Calu3 (cell line): ENCODE data around the gene MEF2C. TPM values are rescaled to one million over a fixed set of nuclear protein-coding genes. Genes with fewer than 3 reads are reported as not detected.

Experiments used
- BruUV-seq: library from RNA; stranded (reverse); fragments of 400-500 nt; replicated peaks from 2 replicates; lab custom pipeline; 2021; lab: Mats Ljungman, UMichigan
- CTCF ChIA-PET: fragments of 300-600 bp; sonication (Branson Sonifier 250); formaldehyde crosslinking; loops from one replicate; lab custom pipeline; 2022; ENCODE audit warnings: antibody characterized with exemption; lab: Charles Lee
- DNase-seq: peaks from one replicate; pipeline ENCODE4 v3.0.0; 2022
- H3K27ac Mint-ChIP-seq: one replicate; pipeline ENCODE4 v1.8.0; 2022; ENCODE audit warnings: mixed read lengths; ENCODE audit not compliant: unreplicated experiment
- H3K27me3 Mint-ChIP-seq: one replicate; pipeline ENCODE4 v1.8.0; 2022; ENCODE audit warnings: mixed read lengths; ENCODE audit not compliant: unreplicated experiment
- H3K36me3 Mint-ChIP-seq: one replicate; pipeline ENCODE4 v1.8.0; 2022; ENCODE audit warnings: mild to moderate bottlenecking, moderate library complexity, mixed read lengths; ENCODE audit not compliant: insufficient read depth, unreplicated experiment
- H3K4me1 Mint-ChIP-seq: one replicate; pipeline ENCODE4 v1.8.0; 2022; ENCODE audit warnings: mild to moderate bottlenecking, low read depth, mixed read lengths; ENCODE audit not compliant: unreplicated experiment
- H3K4me3 Mint-ChIP-seq: one replicate; pipeline ENCODE4 v1.8.0; 2022; ENCODE audit warnings: mild to moderate bottlenecking, low read depth, moderate library complexity, mixed read lengths; ENCODE audit not compliant: unreplicated experiment
- H3K9me3 Mint-ChIP-seq: one replicate; pipeline ENCODE4 v1.8.0; 2022; ENCODE audit warnings: low read depth, mixed read lengths; ENCODE audit not compliant: unreplicated experiment
- intact Hi-C: fragments of 100-400 bp; cut with micrococcal nuclease; formaldehyde crosslinking; loops from one replicate; pipeline ENCODE4 v1.10.0; 2022; ENCODE audit not compliant: unreplicated experiment
- total RNA-seq: library from RNA; stranded (reverse); gene quantifications from 2 replicates; pipeline ENCODE4 v1.2.3, GENCODE V29; 2022
- TF ChIP-seq, protein P1 (sequence below): fragments of 200-600 bp; IDR thresholded peaks from one replicate; pipeline ENCODE4 v1.8.0; 2022; ENCODE audit warnings: antibody characterized with exemption; ENCODE audit not compliant: unreplicated experiment

Gene MEF2C
- total RNA-seq, 1 experiment from 2014 or later, result 6.1 TPM

DNA sequence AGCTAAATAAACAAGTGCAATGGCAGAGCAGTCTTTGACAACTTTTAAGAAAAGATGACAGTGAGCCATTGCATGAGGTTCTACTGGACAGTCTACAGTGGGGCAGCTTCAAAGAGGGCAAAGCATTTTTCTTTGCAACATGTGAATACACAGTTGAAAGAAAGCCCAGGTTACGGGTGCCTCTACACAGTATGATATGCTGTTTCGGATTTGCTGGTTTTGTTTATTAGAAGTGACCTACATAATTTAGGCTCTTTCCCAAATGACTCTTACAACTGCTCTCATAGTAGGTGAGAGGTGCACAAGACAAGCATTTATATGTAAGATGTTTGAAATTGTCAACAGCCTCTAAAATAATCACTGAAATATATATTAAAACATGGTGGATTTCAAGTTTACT lies 62.4 kb downstream of the MEF2C start:
- Mint-ChIP-seq H3K27me3 (no peaks in the 10 kb centered on the region), H3K4me3 (no peak overlapping the region), H3K9me3 (no peaks in the 10 kb centered on the region), H3K36me3 (no peaks in the 10 kb centered on the region), H3K27ac (no peak overlapping the region), H3K4me1 (peaks cover 11% of the 10 kb centered on the region)
- TF ChIP-seq, protein P1, sequence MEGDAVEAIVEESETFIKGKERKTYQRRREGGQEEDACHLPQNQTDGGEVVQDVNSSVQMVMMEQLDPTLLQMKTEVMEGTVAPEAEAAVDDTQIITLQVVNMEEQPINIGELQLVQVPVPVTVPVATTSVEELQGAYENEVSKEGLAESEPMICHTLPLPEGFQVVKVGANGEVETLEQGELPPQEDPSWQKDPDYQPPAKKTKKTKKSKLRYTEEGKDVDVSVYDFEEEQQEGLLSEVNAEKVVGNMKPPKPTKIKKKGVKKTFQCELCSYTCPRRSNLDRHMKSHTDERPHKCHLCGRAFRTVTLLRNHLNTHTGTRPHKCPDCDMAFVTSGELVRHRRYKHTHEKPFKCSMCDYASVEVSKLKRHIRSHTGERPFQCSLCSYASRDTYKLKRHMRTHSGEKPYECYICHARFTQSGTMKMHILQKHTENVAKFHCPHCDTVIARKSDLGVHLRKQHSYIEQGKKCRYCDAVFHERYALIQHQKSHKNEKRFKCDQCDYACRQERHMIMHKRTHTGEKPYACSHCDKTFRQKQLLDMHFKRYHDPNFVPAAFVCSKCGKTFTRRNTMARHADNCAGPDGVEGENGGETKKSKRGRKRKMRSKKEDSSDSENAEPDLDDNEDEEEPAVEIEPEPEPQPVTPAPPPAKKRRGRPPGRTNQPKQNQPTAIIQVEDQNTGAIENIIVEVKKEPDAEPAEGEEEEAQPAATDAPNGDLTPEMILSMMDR, result no peak
- BruUV-seq, result no TSS peak
- CTCF ChIA-PET, result no interaction called here
- DNase-seq, result no peak
- intact Hi-C loops, result no loop called here

DNA sequence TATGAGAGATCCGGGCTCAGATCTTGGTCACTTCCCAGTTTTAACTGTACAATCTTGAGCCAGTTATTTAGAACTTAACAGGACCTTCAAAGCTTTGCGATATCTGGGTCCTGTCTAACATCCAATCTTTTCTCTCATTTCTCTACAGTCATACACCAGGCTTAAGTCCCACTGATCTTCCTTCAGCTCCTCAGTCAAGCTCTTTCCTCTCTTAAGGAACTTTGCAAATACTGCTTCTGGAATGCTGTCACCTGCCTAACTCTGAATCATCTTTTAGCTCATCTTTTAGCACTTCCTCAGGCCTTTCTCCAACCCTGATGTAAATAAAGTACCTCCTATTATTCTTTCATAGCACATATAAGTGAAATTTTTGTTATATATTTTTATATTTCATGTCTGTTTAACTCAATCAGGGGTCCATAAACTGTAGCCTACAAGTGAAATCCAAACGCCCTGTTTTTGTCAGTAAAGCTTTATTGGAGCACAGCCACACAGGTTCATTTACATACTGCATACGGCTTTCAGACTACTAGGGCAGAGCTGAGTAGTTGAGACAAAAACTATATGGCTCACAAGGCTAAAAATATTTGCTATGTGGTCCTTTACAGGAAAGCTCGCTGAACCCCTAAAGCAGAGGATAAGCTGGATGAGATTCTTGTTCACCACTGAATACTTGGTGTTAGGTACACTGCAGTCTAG lies 63.5 kb downstream of the MEF2C start:
- no peaks in the 10 kb centered on the region for H3K36me3 Mint-ChIP-seq
- CTCF ChIA-PET, result no interaction called here

GRCh38 chr5:88818296-88818695 lies 64.7 kb downstream of the MEF2C start:
- Mint-ChIP-seq H3K4me1 (no peaks in the 10 kb centered on the region), H3K9me3 (no peaks in the 10 kb centered on the region), H3K27me3 (no peaks in the 10 kb centered on the region), H3K36me3 (no peaks in the 10 kb centered on the region), H3K27ac (no peak overlapping the region), H3K4me3 (no peak overlapping the region)
- no peak for DNase-seq
- TF ChIP-seq, protein P1, result no peak
- CTCF ChIA-PET, result no interaction called here
- no TSS peak for BruUV-seq
- intact Hi-C loops, result no loop called here

More for the DNA sequence above, 63.5 kb downstream of the MEF2C start:
- Mint-ChIP-seq H3K9me3 (no peaks in the 10 kb centered on the region), H3K27me3 (no peaks in the 10 kb centered on the region), H3K4me1 (no peaks in the 10 kb centered on the region), H3K4me3 (no peak overlapping the region), H3K27ac (no peak overlapping the region)
- DNase-seq, result no peak
- TF ChIP-seq, protein P1, result no peak
- intact Hi-C loops, result no loop called here
- BruUV-seq, result no TSS peak

DNA sequence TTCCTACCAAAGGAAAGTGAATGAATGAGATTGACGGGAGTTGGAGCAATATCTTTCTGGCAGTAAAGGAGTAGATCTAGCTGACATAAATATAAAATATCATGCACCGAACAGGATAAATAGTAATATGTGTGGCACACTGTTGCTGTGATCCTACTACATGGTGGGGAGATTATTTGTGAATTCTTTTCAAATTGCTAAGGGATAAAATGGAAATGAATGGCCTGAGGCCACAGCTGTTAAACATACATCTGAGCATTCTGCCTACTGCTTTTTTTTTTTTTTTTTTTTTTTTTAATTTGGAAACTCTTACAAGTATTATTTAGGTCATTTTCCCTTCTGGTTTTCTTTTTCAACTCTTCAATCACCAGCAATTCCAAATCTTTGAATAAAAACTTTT lies 66.8 kb downstream of the MEF2C start:
- intact Hi-C loops, result no loop called here
- CTCF ChIA-PET, result no interaction called here
- Mint-ChIP-seq H3K27ac (no peak overlapping the region), H3K4me1 (no peaks in the 10 kb centered on the region), H3K27me3 (no peaks in the 10 kb centered on the region), H3K4me3 (no peak overlapping the region), H3K9me3 (no peaks in the 10 kb centered on the region), H3K36me3 (no peaks in the 10 kb centered on the region)
- TF ChIP-seq, protein P1, result no peak
- no TSS peak for BruUV-seq
- DNase-seq, result no peak
